Stimulated activated CD8-positive, alpha-beta memory T cell treated with anti-CD3 and anti-CD28 coated beads, Interleukin-2, amount 100 ng/mL, for 48 hours (primary cell): ENCODE measurements around the gene CTXND2.
"Not testable (repeated sequence)": the region's sequence is repeated elsewhere in the genome, so short reads cannot be mapped to it uniquely, and the experiment has no call there.

Source experiments
- DNase-seq, 2 donors: peaks; one replicate each; pipeline ENCODE4 v3.0.0-alpha.2; 2020; ENCODE audit warnings: low read depth in 2 of 2

The CTXND2 gene

DNA sequence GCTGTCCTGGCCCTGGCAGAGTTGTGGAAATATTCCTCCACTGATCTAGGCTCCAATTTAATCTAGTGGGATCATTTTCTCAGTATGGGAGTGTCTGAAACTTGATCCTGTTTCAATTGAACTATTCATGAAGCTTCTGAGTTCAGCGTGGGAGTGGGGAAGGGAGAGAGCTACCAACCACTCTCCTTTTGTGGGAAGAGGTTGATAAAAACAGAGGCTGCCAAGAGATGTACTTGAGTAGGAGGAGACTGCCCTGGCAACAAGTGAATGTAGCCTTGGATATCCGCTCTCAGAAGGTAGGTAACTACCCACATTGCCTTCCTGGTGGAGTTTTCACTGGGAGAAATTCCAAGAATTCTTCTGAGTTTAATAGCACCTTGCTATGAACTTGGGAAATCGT is at the start of gene CTXND2:
CTXND2 (plus strand) TSS at position 119 of the 400 bp plus-strand sequence. CDS start 25,179 bp downstream, outside the sequence.
- no peak for DNase-seq

DNA sequence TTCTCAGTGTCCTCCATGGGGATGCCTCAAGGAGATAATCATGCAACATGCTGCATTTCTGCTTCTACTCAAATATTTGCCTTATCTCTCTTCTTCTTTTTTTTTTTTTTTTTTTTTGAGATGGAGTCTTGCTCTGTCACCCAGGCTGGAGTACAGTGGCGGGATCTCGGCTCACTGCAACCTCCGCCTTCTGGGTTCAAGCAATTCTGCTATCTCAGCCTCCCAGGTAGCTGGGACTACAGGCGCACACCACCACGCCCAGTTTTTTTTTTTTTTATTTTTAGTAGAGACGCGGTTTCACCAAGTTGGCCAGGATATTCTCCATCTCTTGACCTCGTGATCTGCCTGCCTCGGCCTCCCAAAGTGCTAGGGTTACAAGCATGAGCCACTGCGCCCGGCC is 46.1 kb upstream of the CTXND2 start:
- DNase-seq: not testable (repeated sequence)

DNA sequence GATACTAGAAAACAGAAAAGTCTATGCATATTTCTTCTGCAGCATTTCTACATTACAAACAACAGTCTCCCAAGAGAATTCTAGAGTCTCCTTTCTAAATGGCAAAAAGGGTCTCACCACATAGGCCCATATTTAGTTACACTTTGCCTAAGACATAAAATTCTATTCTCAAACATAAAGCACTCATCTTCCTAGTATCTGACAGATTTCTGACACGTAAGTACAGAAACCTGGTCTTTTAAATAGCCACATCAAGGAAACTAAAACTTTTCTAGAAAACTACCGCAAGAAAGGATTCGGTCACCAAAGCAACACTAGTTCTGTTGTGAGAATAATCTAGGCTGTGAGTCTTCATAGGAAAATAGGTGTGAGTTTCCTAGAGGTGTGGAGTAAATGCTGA is 45.3 kb upstream of the CTXND2 start:
- no peak for DNase-seq

DNA sequence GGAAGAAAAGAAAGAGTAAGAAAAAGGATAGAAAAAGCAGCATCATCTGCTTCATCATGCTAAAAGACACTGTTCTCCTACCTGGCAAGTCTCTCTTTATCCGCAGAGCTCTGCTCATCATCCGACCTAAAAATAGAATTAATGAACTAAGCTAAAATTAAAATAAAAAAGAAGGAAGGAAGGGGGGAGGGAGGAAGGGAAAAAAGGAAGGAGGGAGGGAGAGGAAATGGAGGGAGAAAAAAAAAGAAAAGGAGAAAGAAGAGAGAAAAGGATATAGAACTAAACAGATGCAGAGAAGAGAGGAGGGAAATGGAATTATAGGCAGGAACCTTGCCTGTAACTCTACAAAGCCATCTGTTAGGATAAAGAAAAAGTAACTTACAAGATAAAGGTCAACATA is 44.6 kb upstream of the CTXND2 start:
- DNase-seq: no peak

DNA sequence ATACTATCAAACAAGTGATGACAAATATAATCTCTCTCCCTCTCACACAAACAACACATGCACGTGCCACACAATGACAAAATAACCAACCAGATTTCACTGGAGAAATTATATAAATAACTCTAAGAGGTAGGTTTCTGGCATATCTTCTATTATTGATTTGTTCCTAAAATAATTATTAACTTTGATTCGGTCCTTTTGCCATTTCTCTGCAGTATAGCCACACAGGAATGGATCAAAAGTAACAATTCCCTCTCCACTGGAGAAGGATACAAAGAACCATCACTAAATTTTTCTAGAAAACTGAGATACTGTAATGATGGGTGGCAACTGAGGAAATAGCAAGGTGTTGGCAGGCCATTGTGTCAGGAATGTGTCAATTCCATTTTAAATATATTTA is 44.0 kb upstream of the CTXND2 start:
- no peak for DNase-seq

DNA sequence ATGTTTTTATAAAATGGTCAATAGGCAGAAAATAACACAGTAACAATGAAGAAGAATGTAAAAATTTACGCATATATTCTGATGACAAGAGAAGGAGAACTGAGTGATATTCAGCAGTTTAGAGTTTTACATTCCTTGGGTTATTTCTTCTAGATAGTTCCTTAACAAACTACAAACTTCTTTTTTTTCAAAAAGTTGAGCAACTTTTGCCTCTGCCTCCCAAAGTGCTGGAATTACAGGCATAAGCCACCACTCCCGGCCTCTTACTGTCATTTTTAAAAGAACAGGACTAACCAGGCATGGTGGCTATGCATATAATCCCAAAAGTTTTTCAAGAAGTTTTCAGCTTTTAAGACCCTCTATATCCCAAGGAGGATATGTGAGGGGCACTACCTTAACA is 43.5 kb upstream of the CTXND2 start:
- DNase-seq: no peak

DNA sequence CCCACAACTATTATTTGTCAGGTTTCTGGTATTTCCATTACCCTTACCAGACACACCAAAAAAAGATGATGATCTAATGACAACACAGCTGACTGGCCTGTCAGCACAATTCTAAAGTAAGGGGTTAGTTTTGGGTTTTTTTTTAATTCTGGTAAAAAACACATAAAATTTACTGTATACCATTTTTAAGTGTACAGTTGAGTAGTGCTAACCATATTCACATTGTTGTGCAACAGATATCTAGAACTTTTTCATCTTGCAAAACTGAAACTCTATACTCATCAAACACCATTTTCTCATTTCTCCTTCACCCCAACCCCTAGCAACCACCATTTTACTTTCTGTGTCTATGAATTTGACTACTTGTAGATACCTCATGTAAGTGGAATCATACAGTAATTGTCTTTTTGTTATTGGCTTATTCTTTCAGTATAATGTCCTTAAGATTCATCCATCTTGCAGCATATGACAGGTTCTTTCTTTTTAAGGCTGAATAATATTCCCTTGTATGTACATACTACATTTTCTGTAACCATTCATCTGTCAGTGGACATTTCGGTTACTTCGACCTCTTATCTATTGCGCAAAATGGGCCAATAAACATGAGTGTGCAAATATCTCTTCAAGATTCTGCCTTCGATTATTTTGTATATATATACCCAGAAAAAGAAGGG is 40.3 kb upstream of the CTXND2 start:
- DNase-seq: no peak

DNA sequence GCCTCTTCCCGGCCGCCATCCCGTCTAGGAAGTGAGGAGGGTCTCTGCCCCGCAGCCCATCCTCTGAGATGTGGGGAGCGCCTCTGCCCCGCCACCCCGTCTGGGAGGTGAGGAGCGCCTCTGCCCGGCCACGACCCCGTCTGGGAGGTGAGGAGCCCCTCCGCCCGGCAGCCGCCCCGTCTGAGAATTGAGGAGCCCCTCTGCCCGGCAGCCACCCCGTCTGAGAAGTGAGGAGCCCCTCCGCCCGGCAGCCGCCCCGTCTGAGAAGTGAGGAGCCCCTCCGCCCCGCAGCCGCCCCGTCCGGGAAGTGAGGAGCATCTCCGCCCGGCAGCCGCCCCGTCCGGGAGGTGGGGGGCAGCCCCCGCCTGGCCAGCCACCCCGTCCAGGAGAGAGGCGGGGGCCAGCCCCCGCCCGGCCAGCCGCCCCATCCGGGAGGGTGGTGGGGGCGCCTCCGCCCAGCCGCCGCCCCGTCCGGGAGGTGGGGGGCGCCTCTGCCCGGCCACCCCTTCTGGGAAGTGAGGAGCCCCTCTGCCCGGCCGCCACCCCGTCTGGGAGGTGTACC is 36.1 kb upstream of the CTXND2 start:
- DNase-seq: not testable (repeated sequence)

DNA sequence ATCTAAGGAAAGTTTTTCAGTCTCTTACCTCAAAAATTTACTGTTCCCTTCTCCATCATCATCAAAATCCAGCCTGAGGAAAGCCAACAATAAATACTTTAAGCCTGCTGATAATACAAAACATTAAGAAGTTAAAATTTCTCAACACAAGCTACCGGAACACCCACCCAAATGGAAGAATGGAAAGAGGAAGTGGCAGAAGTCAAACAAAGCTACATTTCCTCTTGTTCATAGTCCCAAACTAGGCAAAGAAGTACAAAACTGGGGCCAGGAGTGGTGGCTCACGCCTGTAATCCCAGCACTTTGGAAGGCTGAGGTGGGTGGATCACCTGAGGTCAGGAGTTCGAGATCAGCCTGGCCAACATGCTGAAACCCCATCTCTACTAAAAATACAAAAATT is 34.2 kb upstream of the CTXND2 start:
- not testable (repeated sequence) for DNase-seq

DNA sequence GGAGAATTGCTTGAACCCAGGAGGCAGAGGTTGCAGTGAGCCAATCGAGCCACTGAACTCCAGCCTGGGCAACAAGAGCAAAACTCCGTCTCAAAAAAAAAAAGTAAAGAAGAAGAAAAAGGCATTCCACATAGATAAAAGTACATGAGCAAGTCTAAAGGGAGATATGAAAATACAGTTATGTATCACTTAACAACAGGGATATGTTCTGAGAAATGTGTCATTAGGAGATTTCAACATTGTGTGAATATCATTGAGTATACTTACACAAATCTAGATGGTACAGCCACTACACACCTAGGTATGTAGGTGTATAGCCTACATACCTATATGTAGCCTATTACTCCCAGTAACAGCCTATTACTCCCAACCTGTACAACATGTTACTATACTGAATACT is 23.2 kb upstream of the CTXND2 start:
- DNase-seq: no peak

DNA sequence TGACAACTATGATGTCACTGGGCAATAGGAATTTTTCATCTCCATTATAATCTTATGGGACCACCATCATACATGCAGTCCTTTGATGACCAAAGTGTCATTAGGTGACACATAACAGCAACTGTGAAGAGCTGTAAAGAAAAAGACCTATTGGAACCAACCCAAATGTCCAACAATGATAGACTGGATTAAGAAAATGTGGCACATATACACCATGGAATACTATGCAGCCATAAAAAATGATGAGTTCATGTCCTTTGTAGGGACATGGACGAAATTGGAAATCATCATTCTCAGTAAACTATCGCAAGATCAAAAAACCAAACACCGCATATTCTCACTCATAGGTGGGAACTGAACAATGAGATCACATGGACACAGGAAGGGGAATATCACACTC is 22.7 kb upstream of the CTXND2 start:
- DNase-seq: not testable (repeated sequence)

DNA sequence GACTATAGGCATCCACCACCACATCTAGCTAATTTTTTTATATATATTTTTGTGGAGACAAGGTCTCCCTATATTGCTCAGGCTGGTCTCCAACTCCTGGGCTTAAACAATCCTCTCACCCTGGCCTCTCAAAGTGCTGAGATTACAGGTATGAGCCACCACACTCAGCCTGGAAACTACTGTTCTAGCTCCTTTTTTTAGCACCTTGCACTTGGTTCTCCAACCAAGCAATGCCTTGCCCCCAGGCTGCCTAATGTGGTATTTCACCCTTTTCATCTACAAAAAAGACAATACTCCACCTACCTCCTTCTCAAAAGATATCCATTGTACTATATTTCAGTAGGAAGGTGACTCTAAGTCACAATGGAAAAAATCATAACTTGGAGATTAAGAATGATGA is 17.3 kb upstream of the CTXND2 start:
- DNase-seq: no peak

DNA sequence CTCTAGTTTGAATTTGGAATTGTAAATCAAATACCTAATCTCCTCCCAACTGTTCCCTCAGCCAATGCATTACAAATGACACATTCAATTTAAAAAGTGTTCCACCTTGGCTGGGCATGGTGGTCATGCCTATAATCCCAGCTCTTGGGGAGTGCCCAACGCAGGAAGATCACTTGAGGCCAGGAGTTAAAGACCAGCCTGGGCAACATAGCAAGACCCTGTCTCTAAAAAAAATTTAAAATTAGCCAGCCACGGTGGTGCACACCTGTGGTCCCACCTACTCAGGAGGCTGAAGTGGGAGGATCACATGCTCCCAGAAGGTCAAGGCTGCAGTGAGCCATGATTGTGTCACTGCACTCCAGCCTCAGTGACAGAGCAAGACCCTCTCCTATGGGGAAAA is 14.4 kb upstream of the CTXND2 start:
- DNase-seq: no peak

DNA sequence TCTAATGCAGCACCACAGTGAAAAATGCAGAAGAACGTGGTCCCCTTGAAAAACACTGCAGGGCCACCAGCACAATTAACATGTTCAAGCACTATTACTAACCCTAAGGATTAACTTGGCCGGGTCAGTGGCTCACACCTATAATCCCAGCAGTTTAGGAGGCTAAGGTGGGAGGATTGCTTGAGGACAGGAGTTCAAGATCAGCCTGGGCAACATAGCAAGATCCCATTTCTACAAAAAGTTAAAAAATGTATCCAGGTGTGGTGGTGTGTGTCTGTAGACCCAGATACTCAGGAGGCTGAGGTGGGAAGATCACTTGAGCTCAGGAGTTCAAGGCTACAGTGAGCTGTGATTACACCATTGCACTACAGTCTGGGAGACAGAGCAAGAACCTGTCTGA is 13.4 kb upstream of the CTXND2 start:
- DNase-seq: no peak

DNA sequence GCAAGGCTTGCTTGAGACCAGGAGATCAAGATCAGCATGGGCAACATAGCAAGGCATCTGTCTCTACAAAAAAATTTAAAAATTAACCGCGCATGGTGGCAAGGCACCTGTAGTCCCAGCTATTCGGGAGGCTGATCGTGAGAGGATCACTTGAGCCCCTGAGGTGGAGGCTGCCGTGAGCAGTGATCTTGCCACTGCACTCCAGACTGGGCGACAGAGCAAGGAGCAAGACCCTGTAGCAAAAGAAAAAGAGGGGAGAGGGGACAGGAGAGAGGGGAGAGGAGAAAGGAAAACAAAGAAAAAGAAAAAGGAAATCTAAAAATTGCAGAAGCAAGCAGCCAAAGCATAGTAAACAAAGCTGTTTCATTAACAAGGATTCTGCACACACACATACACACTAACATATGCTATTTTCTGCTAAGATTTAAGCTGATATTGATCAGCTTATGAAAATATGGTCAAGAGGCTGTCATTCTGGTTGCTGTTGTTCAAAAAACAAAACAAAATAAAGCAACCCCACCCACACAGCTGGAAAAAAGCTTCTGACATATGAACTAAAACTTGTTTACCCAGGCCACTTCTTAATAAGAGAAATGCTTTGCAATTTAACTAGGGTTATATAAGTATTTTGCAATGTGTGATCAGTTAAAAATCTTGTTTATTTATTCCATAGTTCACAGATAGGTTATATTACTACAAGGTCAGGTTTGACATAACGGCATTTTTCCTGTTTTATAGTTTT is 12.3 kb upstream of the CTXND2 start:
- DNase-seq: no peak

DNA sequence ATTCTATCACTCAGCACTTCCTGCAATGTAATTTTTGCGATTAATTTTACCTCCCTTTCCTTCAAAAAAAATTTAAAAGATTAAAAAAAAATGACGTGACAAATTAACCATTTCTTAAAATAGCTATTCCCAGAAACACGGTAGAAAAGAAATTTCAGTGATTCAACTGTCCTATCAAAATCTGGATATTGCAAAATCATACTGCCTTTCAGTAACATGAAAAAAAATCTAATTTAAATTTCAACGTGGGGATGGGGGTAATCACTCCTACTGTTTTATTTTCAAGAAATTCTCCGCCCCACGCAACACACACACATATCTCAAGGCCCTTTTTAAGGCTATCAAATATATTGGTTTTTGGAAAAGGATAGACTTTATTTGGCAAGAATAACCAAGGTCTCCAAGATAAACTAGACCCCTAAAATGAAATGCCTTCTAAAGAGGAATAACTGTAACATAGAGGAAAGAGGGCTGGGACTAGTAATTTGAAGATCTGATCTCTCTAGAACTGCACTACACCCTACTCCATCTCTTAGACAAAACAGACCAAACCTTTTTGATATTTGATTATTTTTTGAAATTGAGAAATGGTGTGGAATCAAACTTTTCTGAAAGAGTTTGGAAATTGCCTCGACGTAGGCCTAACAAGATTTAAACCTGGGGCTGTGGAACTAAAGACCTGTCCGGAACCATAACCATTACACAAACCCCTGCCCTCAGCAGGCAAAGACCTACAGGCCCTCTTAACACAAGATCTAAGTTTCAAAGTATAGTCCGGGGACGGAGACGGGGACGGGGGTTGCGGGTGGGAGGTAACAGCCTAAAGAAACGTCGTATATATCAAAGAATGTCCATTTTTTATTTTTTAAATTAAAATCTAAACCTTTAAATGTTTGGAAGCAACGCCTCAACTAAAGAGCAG is 11.5 kb upstream of the CTXND2 start:
- DNase-seq: no peak

DNA sequence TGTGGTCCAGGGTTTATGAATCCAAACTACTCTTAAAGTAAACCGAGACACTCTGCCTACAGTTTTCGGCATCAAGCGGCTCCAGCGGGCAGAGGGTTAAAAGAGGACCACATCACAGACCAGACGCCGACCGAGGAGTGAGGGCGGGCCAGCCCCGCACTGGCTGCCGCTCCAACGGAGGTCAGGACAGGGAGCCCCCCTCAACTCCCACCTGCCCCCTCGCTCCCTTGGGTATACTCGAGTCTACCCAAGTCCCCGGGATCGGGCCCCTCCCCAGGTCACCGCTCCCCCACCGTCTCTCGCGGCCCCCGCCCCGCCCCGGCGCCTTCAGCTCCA is 10.8 kb upstream of the CTXND2 start:
- no peak for DNase-seq

DNA sequence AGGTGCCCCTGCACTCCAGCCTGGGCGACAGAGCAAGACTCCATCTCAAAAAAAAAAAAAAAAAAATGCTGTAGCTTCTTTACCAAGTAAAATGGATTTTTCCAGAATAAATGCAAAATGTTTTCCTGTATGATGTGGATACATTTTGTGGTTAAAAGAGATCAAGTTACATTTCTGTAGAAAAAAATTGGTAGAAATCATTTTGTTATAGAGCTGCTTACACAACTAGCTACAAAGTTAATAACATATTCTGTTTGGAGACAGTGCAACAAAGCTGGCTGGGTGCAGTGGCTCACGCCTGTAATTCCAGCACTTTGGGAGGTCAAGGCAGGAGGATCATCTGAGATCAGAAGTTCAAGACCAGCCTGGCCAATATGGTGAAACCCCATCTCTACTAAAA is 8.0 kb upstream of the CTXND2 start:
- DNase-seq: not testable (repeated sequence)

DNA sequence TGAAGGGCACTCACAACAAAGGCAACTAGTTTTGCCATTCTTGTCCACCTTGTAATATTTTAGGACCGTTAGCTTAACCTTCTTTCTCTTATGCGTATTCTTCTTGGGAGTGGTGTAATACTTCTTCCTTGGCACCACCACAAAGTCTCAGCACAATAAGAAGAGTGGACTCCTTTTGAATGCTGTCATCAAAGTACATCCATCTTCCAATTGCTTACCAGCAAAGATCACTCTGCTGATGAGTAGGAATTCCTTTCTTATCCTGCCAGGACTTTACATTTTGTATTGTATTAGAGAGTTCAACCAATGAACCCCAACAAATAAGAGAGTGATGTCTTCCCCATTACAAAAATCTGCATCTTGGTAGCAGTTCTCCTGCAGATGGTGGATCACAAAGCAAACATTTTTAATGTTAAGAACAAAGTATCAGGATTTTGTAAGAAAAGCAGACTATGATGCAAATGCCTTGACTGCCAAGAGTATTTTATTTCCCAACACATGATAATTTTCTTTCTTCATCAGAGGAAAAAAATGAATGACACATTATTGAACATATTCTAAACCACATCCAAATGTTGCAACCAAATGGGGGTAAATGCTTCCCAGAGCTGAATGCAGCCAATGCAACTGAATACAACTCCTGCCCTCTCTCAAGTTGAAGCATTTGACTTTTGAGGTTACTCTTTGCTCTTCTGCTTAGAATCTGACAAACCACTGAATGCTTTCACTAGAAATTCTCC is 5.4 kb upstream of the CTXND2 start:
- no peak for DNase-seq

DNA sequence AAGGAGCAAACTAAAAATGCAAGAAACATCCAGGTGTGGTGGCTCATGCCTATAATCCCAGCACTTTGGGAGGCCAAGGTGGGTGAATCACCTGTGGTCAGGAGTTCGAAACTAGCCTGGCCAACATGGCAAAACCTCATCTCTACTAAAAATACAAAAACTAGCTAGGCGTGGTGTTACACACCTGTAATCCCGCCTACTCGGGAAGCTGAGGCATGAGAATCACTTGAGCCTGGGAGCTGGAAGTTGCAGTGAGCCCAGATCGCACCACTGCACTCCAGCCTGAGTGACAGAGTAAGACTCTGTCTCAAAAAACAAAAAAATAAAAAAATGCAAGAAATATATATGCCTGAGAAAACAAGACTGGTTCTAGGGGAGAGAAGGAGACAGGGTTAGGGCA is 3.8 kb upstream of the CTXND2 start:
- not testable (repeated sequence) for DNase-seq

DNA sequence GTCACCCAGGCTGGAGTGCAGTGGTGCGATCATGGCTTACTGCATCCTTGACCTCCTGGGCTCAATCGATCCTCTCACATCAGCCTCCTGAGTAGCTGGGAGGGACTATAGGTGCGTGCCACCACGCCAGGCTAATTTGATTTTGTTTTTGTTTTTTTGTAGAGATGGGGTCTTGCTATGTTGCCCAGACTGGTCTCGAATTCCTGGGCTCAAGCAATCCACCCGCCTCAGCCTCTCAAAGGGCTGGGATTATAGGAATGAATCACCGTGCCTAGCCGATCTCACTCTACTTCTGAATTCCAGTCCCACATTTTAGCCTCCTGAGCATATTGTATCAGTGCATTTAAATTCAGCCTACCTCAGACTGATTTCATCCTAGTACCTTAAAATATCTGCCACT is 1.8 kb downstream of the CTXND2 start:
- DNase-seq: no peak

DNA sequence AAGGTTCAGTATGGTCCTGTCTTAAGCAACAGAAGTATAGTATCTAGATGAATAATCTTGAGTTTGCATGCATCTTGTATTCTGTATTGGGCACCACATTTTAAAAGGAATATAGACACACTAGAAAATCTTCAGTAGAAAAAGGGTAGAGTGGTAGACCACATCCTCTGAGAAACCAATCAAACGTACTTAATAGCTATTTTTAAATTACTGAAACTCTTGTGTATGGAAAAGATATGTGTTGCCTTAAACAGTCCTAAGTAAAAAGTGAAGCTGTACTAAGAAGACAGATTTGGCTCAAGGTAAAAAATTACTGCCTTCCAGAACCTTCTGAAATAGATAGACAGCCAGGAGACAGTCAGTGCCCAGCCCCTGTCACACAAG is 3.1 kb downstream of the CTXND2 start:
- no peak for DNase-seq
